ENCODE measurements around the gene ABCC5.

The ABCC5 gene

GRCh38 chr3:183921096-183921495 lies 96.6 kb downstream of the ABCC5 start:
- Mint-ChIP-seq H3K9me3 (no peaks in the 10 kb centered on the region), H3K36me3 (ENCODE audit: low read depth) (peaks cover 47% of the 10 kb centered on the region), H3K4me3 (no peak overlapping the region), H3K27ac (no peak overlapping the region), H3K27me3 (ENCODE audit: low read depth) (no peaks in the 10 kb centered on the region), H3K4me1 (no peaks in the 10 kb centered on the region)
- no peak for TF ChIP-seq CTCF (IDR thresholded peaks at IDR 0.05; ENCODE audit: unreplicated experiment in 3 of 3)

- no peak for TF ChIP-seq CTCF (IDR thresholded peaks at IDR 0.05; ENCODE audit: unreplicated experiment in 3 of 3)
Measured at GRCh38 chr3:183920416-183920815, 97.3 kb downstream of the ABCC5 start.

GRCh38 chr3:183918178-183918577 lies 99.5 kb downstream of the ABCC5 start:
- Mint-ChIP-seq H3K36me3 (ENCODE audit: low read depth) (peaks cover 31% of the 10 kb centered on the region), H3K4me1 (no peaks in the 10 kb centered on the region), H3K27ac (no peak overlapping the region), H3K4me3 (no peak overlapping the region), H3K27me3 (ENCODE audit: low read depth) (no peaks in the 10 kb centered on the region), H3K9me3 (no peaks in the 10 kb centered on the region)
- TF ChIP-seq CTCF (IDR thresholded peaks at IDR 0.05; ENCODE audit: unreplicated experiment in 3 of 3): no peak

More at GRCh38 chr3:183920416-183920815, 97.3 kb downstream of the ABCC5 start:
- no peaks in the 10 kb centered on the region for H3K4me1 Mint-ChIP-seq
- peaks cover 47% of the 10 kb centered on the region for H3K36me3 Mint-ChIP-seq (ENCODE audit: low read depth)
- no peaks in the 10 kb centered on the region for H3K9me3 Mint-ChIP-seq
- no peaks in the 10 kb centered on the region for H3K27me3 Mint-ChIP-seq (ENCODE audit: low read depth)
- no peak overlapping the region for H3K27ac Mint-ChIP-seq
- H3K4me3 Mint-ChIP-seq: no peak overlapping the region

GRCh38 chr3:183917776-183918175 lies 99.9 kb downstream of the ABCC5 start:
- TF ChIP-seq CTCF (IDR thresholded peaks at IDR 0.05; ENCODE audit: unreplicated experiment in 3 of 3): no peak
- peaks cover 27% of the 10 kb centered on the region for H3K36me3 Mint-ChIP-seq (ENCODE audit: low read depth)

GRCh38 chr3:183914856-183915255 lies 102.8 kb downstream of the ABCC5 start:
- no peak for TF ChIP-seq CTCF (IDR thresholded peaks at IDR 0.05; ENCODE audit: unreplicated experiment in 3 of 3)
- H3K4me1 Mint-ChIP-seq: no peaks in the 10 kb centered on the region
- H3K27ac Mint-ChIP-seq: no peak overlapping the region
- peaks cover 4% of the 10 kb centered on the region for H3K36me3 Mint-ChIP-seq (ENCODE audit: low read depth)
- peaks cover 4% of the 10 kb centered on the region for H3K27me3 Mint-ChIP-seq (ENCODE audit: low read depth)
- no peaks in the 10 kb centered on the region for H3K9me3 Mint-ChIP-seq
- H3K4me3 Mint-ChIP-seq: no peak overlapping the region

More at GRCh38 chr3:183917776-183918175, 99.9 kb downstream of the ABCC5 start:
- H3K4me1 Mint-ChIP-seq: no peaks in the 10 kb centered on the region
- H3K27me3 Mint-ChIP-seq (ENCODE audit: low read depth): no peaks in the 10 kb centered on the region
- H3K9me3 Mint-ChIP-seq: no peaks in the 10 kb centered on the region
- no peak overlapping the region for H3K4me3 Mint-ChIP-seq
- H3K27ac Mint-ChIP-seq: no peak overlapping the region

- no peak for TF ChIP-seq CTCF (IDR thresholded peaks at IDR 0.05; ENCODE audit: unreplicated experiment in 3 of 3)
- Mint-ChIP-seq H3K27ac (no peak overlapping the region), H3K4me3 (no peak overlapping the region), H3K9me3 (no peaks in the 10 kb centered on the region), H3K27me3 (ENCODE audit: low read depth) (peaks cover 4% of the 10 kb centered on the region), H3K36me3 (ENCODE audit: low read depth) (no peaks in the 10 kb centered on the region), H3K4me1 (no peaks in the 10 kb centered on the region)
Measured at GRCh38 chr3:183913580-183913920, 104.1 kb downstream of the ABCC5 start.
